NCI-H2171 (cell line): ENCODE data around the gene CFAP52.
"Not testable (repeated sequence)": the region's sequence is repeated elsewhere in the genome, so short reads cannot be mapped to it uniquely, and the experiment has no call there.

Source experiments
- DNase-seq: peaks from one replicate; lab custom pipeline; 2025; lab: John Stamatoyannopoulos, UW

The CFAP52 gene

DNA sequence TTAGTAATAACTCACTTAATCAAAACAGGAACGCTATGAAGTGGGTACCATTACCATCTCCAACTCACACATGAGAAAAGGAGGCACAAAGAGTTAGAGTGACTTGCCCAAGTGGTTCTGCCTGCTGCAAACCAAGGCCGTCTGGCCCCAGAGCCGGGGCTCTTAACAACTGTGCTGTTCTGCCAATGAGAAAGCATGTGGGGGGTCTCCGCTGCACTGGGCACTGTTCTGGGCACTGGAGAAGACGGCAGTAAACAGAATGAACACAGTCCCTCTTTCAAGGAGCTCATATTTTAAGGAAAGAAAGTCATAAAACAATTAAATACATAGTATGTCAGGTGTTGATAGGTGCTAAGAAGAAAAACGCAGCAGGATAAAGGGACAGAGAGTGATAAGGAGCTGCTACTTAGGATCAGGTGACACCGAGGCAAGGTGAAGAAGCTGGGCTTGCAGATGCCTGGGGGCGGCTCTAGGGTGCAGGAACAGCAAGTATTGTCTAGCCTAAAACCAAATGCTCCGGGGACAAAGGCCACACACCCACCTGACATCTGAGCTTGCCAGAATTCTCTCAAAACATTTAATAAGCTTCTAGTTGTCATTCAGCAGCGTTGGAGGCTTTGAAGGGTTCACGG lies 7.4 kb upstream of the CFAP52 start:
- DNase-seq, result no peak

DNA sequence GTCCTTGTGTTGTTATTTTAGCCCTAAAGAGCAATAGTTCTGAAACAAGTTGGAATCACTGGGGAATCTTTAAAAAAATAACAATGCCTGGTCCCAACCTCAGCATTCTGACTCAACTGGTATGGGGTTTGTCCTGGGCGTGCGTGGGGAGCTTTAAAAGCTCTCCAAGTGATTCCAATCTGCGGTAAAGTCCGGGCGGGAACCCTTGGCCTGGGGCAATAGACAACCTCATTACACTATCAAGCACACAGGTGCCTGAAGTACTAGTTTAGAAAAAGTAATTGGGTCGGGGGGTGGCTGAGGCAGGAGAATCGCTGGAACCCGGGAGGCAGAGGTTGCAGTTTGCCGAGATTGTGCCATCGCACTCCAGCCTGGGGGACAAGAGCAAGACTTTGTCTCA lies 5.2 kb upstream of the CFAP52 start:
- no peak for DNase-seq

DNA sequence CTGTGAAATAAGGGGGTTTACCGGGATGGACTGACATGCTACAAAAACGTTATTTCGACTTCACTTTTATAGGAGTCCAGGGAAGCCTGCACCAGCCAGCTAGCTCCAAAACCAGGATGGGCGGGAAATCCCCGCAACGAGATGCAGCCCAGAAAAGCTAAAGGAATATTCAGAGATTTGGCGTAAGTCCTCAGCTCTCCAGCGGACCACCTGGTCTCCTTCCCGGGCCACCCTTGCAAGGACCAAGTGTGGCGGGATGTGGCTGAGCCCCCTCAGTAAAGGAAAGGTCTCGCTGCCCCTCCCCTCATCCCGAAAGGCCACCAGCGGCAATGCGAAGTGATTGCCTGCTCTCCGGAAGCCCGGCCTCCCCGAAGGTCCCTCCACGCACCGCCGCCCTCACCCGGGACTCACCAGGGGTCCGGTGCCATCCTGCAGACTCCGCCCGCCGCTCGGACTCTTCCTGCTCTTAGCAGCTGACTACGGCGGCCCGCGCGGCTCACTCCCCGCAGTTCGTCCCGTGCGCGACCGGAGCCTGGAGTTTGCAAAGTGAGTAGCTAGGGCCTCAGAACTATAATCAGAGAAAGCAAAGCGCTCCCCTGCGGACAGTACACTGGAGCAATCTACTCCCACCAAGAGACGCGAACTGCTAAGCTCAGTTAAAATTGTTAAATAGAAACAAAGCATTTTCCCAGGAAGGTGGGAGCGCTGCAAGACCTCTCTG lies 901 bp upstream of the CFAP52 start, which contains the start of gene STX8:
TSS of gene STX8 (minus strand) at position 440 of the 721 bp plus-strand sequence. CDS start at position 428, 12 bp downstream.
- DNase-seq, result no peak

- no peak for DNase-seq
These were observed 899 bp downstream of the CFAP52 start for GRCh38 chr17:9577373-9577709.

GRCh38 chr17:9587969-9588656 lies 11.7 kb downstream of the CFAP52 start:
- DNase-seq, result no peak

- DNase-seq, result no peak
These were observed 17.6 kb downstream of the CFAP52 start for GRCh38 chr17:9594065-9594464.

- DNase-seq, result not testable (repeated sequence)
These were observed 21.2 kb downstream of the CFAP52 start for GRCh38 chr17:9597638-9598037.

DNA sequence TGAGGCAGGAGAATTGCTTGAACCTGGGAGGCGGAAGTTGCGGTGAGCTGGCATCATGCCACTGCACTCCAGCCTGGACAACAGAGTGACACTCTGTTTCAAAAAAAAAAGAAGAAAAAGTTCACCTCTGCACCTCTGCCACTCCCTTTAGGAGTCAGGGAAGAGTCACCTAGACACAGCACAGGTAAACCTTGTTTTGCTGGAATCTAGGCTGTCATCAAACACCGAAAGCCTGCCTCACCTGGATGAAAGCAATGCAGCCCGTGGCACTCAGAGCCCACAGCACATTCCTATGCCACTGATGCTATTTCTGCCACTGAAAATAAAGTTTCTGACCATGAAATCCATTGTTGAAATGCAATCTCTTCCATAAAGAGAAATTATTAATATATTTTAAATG lies 22.2 kb downstream of the CFAP52 start:
- no peak for DNase-seq

- not testable (repeated sequence) for DNase-seq
These were observed 28.1 kb downstream of the CFAP52 start for GRCh38 chr17:9604583-9604982.

GRCh38 chr17:9606453-9606852 lies 30.0 kb downstream of the CFAP52 start:
- DNase-seq, result no peak

DNA sequence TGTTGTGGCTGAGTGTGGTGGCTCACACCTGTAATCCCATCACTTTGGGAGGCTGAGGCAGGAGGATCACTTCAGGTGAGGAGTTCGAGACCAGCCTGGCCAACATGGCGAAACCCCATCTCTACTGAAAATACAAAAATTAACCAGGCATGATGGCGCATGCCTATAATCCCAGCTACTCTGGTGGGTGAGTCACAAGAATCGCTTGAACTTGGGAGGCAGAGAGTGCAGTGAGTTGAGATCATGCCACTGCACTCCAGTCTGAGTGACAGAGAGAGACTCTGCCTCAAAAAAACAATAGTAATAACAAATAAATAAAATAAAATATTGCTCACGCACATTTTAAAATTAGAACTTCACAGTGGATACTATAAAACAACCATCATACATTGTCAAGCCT lies 30.6 kb downstream of the CFAP52 start:
- not testable (repeated sequence) for DNase-seq

- no peak for DNase-seq
These were observed 35.1 kb downstream of the CFAP52 start for GRCh38 chr17:9611557-9611956.

GRCh38 chr17:9612006-9612405 lies 35.6 kb downstream of the CFAP52 start:
- no peak for DNase-seq

DNA sequence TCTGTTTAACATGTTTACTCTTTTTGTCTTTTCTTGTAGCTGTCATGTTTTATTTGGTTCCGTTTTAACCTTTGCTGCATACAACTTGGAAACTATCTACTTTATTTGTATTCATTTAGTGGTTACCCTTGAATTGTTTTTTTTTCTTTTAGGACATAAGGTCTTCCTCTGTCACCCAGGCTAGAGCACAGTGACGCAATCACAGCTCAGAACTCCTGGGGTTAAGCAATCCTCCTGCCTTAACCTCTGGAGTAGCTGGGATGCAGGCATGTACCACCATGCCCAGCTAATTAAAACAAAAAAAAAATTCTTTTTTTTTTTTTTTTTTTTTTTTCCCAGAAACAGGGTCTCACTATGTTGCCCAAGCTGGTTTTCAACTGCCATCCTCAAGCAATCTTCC lies 39.0 kb downstream of the CFAP52 start:
- DNase-seq, result no peak

GRCh38 chr17:9622961-9623360 lies 46.5 kb downstream of the CFAP52 start:
- no peak for DNase-seq

DNA sequence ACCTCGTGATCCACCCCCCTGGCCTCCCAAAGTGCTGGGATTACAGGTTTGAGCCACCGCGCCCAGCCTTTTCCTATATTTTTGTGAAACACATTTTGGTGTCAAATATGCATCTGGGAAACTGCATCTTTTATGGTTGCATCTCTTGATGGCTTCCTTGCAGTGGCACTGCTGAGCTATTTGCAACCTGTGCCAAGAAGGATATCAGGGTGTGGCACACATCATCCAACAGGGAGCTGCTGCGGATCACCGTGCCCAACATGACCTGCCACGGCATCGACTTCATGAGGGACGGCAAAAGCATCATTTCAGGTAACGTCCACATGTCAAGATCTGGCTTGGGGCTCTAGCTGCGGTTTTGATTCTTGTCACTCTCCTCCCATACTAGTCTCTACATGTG lies 52.1 kb downstream of the CFAP52 start:
- DNase-seq, result no peak

DNA sequence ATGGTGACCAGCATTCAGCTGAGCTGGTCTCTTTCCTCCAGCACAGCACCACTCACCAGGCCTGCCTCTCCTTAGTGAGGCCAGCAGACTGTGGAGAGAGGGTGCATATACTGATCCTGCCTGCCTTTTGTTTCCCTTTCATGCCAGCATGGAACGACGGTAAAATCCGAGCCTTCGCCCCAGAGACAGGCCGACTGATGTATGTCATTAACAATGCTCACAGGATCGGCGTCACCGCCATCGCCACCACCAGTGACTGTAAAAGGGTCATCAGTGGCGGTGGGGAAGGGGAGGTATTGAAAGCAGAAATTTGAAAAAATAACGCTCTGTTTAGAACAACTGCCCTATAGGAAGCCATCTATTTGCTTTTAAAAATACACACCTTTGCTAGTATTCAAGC lies 56.3 kb downstream of the CFAP52 start:
- no peak for DNase-seq

- DNase-seq, result no peak
These were observed 58.9 kb downstream of the CFAP52 start for GRCh38 chr17:9635340-9635739.

- DNase-seq, result no peak
These were observed 60.1 kb downstream of the CFAP52 start for GRCh38 chr17:9636501-9636900.

DNA sequence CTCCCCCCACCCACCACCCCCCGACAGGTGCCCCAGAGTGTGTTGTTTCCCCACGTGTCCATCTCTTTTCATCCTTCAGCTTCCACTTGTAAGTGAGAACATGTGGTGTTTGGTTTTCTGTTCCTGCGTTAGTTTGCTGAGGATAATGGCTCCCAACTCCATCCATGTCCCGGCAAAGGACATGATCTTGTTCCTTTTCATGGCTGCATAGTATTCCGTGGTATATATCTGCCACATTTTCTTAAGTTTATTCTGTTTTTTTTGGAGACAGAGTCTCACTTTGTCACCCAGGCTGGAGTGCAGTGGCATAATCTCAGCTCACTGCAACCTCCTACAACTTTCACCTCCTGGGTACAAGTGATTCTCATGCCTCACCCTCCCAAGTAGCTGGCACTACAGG lies 63.9 kb downstream of the CFAP52 start:
- not testable (repeated sequence) for DNase-seq

DNA sequence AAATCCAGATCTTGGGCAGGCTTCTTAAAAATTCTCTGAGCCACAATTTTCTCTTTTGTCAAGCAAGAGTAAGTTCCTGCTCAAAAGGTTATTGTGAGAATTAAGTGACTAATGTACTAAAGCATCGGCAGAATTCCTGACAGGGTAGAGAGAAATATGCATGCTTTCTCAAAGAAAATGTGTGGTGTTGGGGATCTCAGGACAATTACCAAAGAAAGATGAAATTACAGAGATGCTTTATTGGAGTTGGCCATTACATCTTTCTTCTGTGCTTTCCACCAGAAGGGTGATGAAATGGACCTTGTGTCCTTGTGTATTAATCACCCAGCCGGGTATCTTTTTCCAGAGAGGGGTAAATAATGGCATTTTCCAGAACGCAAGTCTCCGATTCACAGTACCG lies 67.2 kb downstream of the CFAP52 start:
- no peak for DNase-seq

- peak; percentile 15 for DNase-seq
These were observed 68.7 kb downstream of the CFAP52 start, which contains the start of gene USP43 for GRCh38 chr17:9644910-9645751. USP43 (plus strand) TSS chr17:9645517; CDS start chr17:9645633, 116 bp downstream.
